Nephron progenitor cell (in vitro differentiated cells): ENCODE data around the gene ANKMY1.
A peak's percentile ranks its signal among the peaks of the same experiment; 100 is the strongest.

ENCODE experiments used
- DNase-seq: peaks from one replicate; pipeline ENCODE4 v3.0.0; 2021
- H3K27ac Mint-ChIP-seq: 2 replicates; pipeline ENCODE4 v1.8.0; 2021; ENCODE audit warnings: mild to moderate bottlenecking, moderate library complexity, mixed read lengths
- H3K27me3 Mint-ChIP-seq: 2 replicates; pipeline ENCODE4 v1.8.0; 2021; ENCODE audit warnings: mild to moderate bottlenecking, low read depth, mixed read lengths; ENCODE audit not compliant: poor library complexity
- H3K36me3 Mint-ChIP-seq: 2 replicates; pipeline ENCODE4 v1.8.0; 2021; ENCODE audit warnings: low read depth, mixed read lengths
- H3K4me1 Mint-ChIP-seq: 2 replicates; pipeline ENCODE4 v1.8.0; 2021; ENCODE audit warnings: mixed read lengths
- H3K4me3 Mint-ChIP-seq: 2 replicates; pipeline ENCODE4 v1.8.0; 2021; ENCODE audit warnings: mild to moderate bottlenecking, moderate library complexity, mixed read lengths
- H3K9me3 Mint-ChIP-seq: 2 replicates; pipeline ENCODE4 v1.8.0; 2021; ENCODE audit warnings: mild to moderate bottlenecking, moderate library complexity, mixed read lengths
- TF ChIP-seq, protein P1 (sequence below): fragments of 200-600 bp; sonication (generic); IDR thresholded peaks from 2 replicates; pipeline ENCODE4 v1.5.0; 2021; ENCODE audit warnings: antibody characterized with exemption

Gene ANKMY1

GRCh38 chr2:240457223-240458043, 100.4 kb downstream of the ANKMY1 start:
- no peaks in the 10 kb centered on the region for H3K36me3 Mint-ChIP-seq

GRCh38 chr2:240456447-240457222, 101.2 kb downstream of the ANKMY1 start:
- Mint-ChIP-seq H3K27ac (no peak overlapping the region), H3K4me3 (peak overlapping the region; percentile 45)

More at GRCh38 chr2:240457223-240458043, 100.4 kb downstream of the ANKMY1 start:
- no peak overlapping the region for H3K27ac Mint-ChIP-seq
- peak; percentile 44 for DNase-seq
- H3K4me1 Mint-ChIP-seq: peaks cover 34% of the 10 kb centered on the region
- H3K9me3 Mint-ChIP-seq: no peaks in the 10 kb centered on the region
- TF ChIP-seq, protein P1, sequence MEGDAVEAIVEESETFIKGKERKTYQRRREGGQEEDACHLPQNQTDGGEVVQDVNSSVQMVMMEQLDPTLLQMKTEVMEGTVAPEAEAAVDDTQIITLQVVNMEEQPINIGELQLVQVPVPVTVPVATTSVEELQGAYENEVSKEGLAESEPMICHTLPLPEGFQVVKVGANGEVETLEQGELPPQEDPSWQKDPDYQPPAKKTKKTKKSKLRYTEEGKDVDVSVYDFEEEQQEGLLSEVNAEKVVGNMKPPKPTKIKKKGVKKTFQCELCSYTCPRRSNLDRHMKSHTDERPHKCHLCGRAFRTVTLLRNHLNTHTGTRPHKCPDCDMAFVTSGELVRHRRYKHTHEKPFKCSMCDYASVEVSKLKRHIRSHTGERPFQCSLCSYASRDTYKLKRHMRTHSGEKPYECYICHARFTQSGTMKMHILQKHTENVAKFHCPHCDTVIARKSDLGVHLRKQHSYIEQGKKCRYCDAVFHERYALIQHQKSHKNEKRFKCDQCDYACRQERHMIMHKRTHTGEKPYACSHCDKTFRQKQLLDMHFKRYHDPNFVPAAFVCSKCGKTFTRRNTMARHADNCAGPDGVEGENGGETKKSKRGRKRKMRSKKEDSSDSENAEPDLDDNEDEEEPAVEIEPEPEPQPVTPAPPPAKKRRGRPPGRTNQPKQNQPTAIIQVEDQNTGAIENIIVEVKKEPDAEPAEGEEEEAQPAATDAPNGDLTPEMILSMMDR: no peak
- peaks cover 15% of the 10 kb centered on the region for H3K27me3 Mint-ChIP-seq
- H3K4me3 Mint-ChIP-seq: no peak overlapping the region

GRCh38 chr2:240455647-240456446, 101.9 kb downstream of the ANKMY1 start:
- H3K4me3 Mint-ChIP-seq: peak overlapping the region; percentile 86
- H3K36me3 Mint-ChIP-seq: no peaks in the 10 kb centered on the region

More at GRCh38 chr2:240456447-240457222, 101.2 kb downstream of the ANKMY1 start:
- no peaks in the 10 kb centered on the region for H3K9me3 Mint-ChIP-seq
- peaks cover 40% of the 10 kb centered on the region for H3K4me1 Mint-ChIP-seq
- no peak for DNase-seq
- H3K36me3 Mint-ChIP-seq: no peaks in the 10 kb centered on the region
- TF ChIP-seq, protein P1: no peak
- peaks cover 15% of the 10 kb centered on the region for H3K27me3 Mint-ChIP-seq

DNA sequence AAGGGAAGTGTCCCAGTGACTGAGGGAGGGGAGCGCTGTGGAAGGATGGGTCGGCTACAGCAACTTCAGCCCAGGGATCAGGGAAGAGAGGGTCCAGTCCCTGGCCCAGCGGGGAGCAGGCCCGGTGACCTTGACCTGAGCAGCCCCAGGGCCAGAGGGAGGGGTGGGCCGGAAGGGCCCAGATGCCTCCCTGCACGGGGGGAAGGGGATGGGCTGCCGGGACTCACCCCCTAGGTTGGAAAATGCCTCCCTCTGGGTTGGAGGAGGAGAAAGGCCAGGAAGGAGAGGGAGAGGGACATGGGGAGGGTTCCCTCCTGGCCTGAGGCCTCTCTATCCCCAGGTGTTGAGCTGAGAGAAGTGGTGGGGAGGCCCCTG, 102.5 kb downstream of the ANKMY1 start:
- peak overlapping the region; percentile 86 for H3K4me3 Mint-ChIP-seq

More at GRCh38 chr2:240455647-240456446, 101.9 kb downstream of the ANKMY1 start:
- DNase-seq: peak; percentile 66
- H3K4me1 Mint-ChIP-seq: peaks cover 48% of the 10 kb centered on the region
- TF ChIP-seq, protein P1: no peak
- no peak overlapping the region for H3K27ac Mint-ChIP-seq
- H3K27me3 Mint-ChIP-seq: peaks cover 15% of the 10 kb centered on the region
- no peaks in the 10 kb centered on the region for H3K9me3 Mint-ChIP-seq

More for the DNA sequence above, 102.5 kb downstream of the ANKMY1 start:
- no peak overlapping the region for H3K27ac Mint-ChIP-seq
- TF ChIP-seq, protein P1: no peak
- peaks cover 15% of the 10 kb centered on the region for H3K27me3 Mint-ChIP-seq
- no peaks in the 10 kb centered on the region for H3K36me3 Mint-ChIP-seq
- no peaks in the 10 kb centered on the region for H3K9me3 Mint-ChIP-seq
- peaks cover 50% of the 10 kb centered on the region for H3K4me1 Mint-ChIP-seq
- peak; percentile 33 for DNase-seq
